Measurements from ENCODE around the gene TMEM255B. TPM values are rescaled to one million over a fixed set of nuclear protein-coding genes. Genes with fewer than 3 reads are reported as not detected.

Gene TMEM255B
- total and polyA plus RNA-seq, 2 of the 4 experiments (the other 2 are of a cell fraction), result 0.36 to 0.94 TPM

DNA sequence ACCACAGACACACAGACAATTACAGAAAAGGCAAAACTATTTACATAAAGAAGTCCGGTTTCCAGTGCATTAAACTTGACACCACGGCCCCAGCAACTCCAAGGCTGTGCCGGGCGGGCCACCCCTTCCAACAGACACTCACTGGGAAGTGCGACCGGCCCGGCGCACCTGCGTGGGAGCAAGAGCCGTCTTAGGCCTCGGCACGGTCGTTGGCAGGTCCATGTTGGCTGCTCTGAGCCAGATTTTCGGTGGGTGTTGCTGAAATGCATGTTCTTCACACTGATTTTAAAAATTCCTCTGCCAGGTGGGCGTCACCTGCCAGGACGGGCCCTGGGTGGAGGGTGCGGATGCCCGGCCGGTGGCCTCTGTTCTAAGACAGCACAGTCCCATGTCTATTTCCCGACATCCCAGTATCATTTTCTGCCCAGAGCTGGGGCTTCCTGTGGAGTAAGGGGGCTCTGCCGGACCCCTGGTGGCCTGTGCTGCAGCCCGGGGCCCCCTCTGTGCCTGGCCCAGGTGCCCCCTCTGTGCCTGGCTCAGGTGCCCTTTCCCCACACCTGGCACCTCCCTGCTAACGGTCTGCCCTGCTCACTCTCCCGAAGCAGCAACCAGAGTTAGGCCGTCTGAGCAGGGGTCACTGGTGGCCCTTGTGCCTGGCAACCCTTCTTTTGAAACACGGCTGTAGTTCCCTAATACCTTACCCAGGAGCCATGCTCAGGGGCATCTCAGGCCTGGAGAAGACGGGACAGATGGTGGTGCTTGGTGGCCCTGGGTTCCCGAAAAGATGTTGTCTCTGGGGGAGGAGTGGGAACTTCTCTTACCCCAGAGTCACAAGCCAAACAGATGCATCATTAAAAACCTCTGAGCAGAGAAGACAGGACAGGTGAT, 9.2 kb downstream of the TMEM255B start (continued):
- no peak for TF ChIP-seq CEBPB (IDR thresholded peaks at IDR 0.05; ENCODE audit: low read depth, low read length)

DNA sequence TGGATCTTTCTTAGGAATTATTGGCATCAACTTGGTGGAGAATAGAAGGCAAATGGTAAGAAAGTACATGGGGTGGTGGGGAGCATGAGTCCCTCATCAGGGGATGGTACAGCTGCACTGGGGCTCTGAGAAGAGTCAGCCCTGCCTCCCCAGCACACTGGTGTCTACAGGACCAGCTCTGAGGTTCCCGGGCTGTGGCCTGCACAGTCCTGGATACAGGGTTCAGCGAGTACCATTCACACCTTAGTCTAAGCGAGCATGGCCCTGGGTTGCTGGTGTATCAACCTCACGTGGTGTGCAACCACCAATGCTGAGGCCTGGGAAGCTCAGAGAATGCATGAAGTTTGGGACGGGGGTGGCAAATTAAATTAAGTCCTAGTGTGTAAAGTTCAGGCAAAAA, 10.1 kb downstream of the TMEM255B start:
- H4K5ac ChIP-seq (ENCODE audit: low read depth, low read length), result no peak overlapping the region
- TF ChIP-seq BHLHE40 (IDR thresholded peaks at IDR 0.05; ENCODE audit: low read depth, low read length), result no peak
- TF ChIP-seq RFX5 (IDR thresholded peaks at IDR 0.05; ENCODE audit: low read depth, low read length), result no peak
- TF ChIP-seq, protein P1, sequence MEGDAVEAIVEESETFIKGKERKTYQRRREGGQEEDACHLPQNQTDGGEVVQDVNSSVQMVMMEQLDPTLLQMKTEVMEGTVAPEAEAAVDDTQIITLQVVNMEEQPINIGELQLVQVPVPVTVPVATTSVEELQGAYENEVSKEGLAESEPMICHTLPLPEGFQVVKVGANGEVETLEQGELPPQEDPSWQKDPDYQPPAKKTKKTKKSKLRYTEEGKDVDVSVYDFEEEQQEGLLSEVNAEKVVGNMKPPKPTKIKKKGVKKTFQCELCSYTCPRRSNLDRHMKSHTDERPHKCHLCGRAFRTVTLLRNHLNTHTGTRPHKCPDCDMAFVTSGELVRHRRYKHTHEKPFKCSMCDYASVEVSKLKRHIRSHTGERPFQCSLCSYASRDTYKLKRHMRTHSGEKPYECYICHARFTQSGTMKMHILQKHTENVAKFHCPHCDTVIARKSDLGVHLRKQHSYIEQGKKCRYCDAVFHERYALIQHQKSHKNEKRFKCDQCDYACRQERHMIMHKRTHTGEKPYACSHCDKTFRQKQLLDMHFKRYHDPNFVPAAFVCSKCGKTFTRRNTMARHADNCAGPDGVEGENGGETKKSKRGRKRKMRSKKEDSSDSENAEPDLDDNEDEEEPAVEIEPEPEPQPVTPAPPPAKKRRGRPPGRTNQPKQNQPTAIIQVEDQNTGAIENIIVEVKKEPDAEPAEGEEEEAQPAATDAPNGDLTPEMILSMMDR (conservative IDR thresholded peaks at IDR 0.05; ENCODE audit: low read depth, low read length), result no peak
- no peak for TF ChIP-seq MAZ (IDR thresholded peaks at IDR 0.05; ENCODE audit: borderline replicate concordance, low read depth, low read length)
- no peak for TF ChIP-seq SMC3 (IDR thresholded peaks at IDR 0.05; ENCODE audit: low read depth, low read length)
- no peak for TF ChIP-seq NFE2L2 (IDR thresholded peaks at IDR 0.05; ENCODE audit: low read depth, low read length)
- TF ChIP-seq POLR2A (IDR thresholded peaks at IDR 0.05; ENCODE audit: low read depth, low read length), result no peak
- no peak for TF ChIP-seq MAFK (IDR thresholded peaks at IDR 0.05; ENCODE audit: low read depth, low read length)
- TF ChIP-seq CEBPB (IDR thresholded peaks at IDR 0.05; ENCODE audit: low read depth, low read length), result no peak
- no peak for TF ChIP-seq MXI1 (IDR thresholded peaks at IDR 0.05; ENCODE audit: borderline replicate concordance, low read depth, low read length)
- TF ChIP-seq, protein P2, sequence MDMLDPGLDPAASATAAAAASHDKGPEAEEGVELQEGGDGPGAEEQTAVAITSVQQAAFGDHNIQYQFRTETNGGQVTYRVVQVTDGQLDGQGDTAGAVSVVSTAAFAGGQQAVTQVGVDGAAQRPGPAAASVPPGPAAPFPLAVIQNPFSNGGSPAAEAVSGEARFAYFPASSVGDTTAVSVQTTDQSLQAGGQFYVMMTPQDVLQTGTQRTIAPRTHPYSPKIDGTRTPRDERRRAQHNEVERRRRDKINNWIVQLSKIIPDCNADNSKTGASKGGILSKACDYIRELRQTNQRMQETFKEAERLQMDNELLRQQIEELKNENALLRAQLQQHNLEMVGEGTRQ (IDR thresholded peaks at IDR 0.05; ENCODE audit: low read depth, low read length), result no peak
- TF ChIP-seq, protein P3, sequence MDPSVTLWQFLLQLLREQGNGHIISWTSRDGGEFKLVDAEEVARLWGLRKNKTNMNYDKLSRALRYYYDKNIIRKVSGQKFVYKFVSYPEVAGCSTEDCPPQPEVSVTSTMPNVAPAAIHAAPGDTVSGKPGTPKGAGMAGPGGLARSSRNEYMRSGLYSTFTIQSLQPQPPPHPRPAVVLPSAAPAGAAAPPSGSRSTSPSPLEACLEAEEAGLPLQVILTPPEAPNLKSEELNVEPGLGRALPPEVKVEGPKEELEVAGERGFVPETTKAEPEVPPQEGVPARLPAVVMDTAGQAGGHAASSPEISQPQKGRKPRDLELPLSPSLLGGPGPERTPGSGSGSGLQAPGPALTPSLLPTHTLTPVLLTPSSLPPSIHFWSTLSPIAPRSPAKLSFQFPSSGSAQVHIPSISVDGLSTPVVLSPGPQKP (IDR thresholded peaks at IDR 0.05; ENCODE audit: borderline replicate concordance, low read depth, low read length), result no peak

More for the DNA sequence above, 10.1 kb downstream of the TMEM255B start:
- no peak overlapping the region for H3K4ac ChIP-seq (ENCODE audit: low read depth, low read length)
- H2AFZ ChIP-seq (replicated peaks; ENCODE audit: low read length, poor library complexity), result no peak overlapping the region
- no peaks in the 10 kb centered on the region for H4K20me1 ChIP-seq (ENCODE audit: insufficient read depth, low read length)
- no peak overlapping the region for H4K8ac ChIP-seq (ENCODE audit: low read depth in 2 of 2, low read length in 2 of 2)
- DNase-seq (no peak), ATAC-seq (ENCODE audit: low read depth) (no peak)
- H2BK5ac ChIP-seq (ENCODE audit: low read depth, low read length, poor library complexity, severe bottlenecking), result no peak overlapping the region
- H3K36me3 ChIP-seq (ENCODE audit: control insufficient read depth, insufficient read depth, low read length), result no peaks in the 10 kb centered on the region
- no peak overlapping the region for H4K91ac ChIP-seq (ENCODE audit: insufficient read depth, low read depth, low read length)
- BruUV-seq (replicated peaks), result no TSS peak
- no peak overlapping the region for H2BK120ac ChIP-seq (ENCODE audit: low read depth, low read length)
- WGBS, 2 experiments (ENCODE audit: extremely low coverage in 2 of 2, insufficient read length in 1 of 2), result 57% methylated on average over 3 of the region's 5 CpGs; no CpG with 5 or more reads in 1 of the 2 experiments
- intact Hi-C loops (cut with micrococcal nuclease) (no loop called here), dilution Hi-C loops (cut with HindIII; ENCODE audit: low sequenced_read_pairs, unreplicated experiment) (no loop called here), in situ Hi-C loops (cut with MboI; ENCODE audit: low sequenced_read_pairs) (no loop called here)
- ChIA-PET POLR2A (ENCODE audit: unreplicated experiment) (interaction anchor here (0.6 kb wide), 1 partner anchor 476 kb away, joined by 6 read pairs; no protein-coding TSS in a partner anchor), CTCF (no interaction called here)
- no peak overlapping the region for H3K9ac ChIP-seq (ENCODE audit: low read depth, low read length)
- H3K14ac ChIP-seq (replicated peaks; ENCODE audit: low read depth, low read length), result no peak overlapping the region
- no peak overlapping the region for H3K4me2 ChIP-seq (ENCODE audit: low read depth, low read length)
- H2BK20ac ChIP-seq (ENCODE audit: low read depth, low read length), result no peak overlapping the region
- no peak overlapping the region for H2BK15ac ChIP-seq (ENCODE audit: low read depth, low read length)
- no peaks in the 10 kb centered on the region for H3K79me1 ChIP-seq (ENCODE audit: low read depth in 1 of 2, low read length in 2 of 2)
- no peak overlapping the region for H2AK9ac ChIP-seq (replicated peaks; ENCODE audit: low read depth, low read length, poor library complexity)
- H2AK5ac ChIP-seq (ENCODE audit: low read depth, low read length), result no peak overlapping the region
- no peak overlapping the region for H3K56ac ChIP-seq (ENCODE audit: extremely low read depth, insufficient read depth, low read length)
- no peaks in the 10 kb centered on the region for H3K4me1 ChIP-seq (ENCODE audit: control insufficient read depth, insufficient read depth, low read length)
- H3K9me1 ChIP-seq (ENCODE audit: insufficient read depth, low read length), result no peaks in the 10 kb centered on the region; the same call in 1 of the 2 replicates
- H3K27ac ChIP-seq (ENCODE audit: insufficient read depth, low read length), result no peak overlapping the region
- H3K18ac ChIP-seq (ENCODE audit: low read depth, low read length), result no peak overlapping the region
- no peak overlapping the region for H3K23ac ChIP-seq (ENCODE audit: low read depth, low read length)
- H3K27me3 ChIP-seq (ENCODE audit: control insufficient read depth, insufficient read depth, low read length), result peaks cover 8% of the 10 kb centered on the region
- no peak overlapping the region for H3K4me3 ChIP-seq (ENCODE audit: insufficient read depth, low read depth, low read length)
- peaks cover 5% of the 10 kb centered on the region; the same call in 1 of the 2 replicates for H3K9me3 ChIP-seq (ENCODE audit: control insufficient read depth, insufficient read depth, low read length)

All from IMR-90 (cell line).